Neural cell (in vitro differentiated cells): ENCODE data around the gene ZBTB5. TPM values are rescaled to one million over a fixed set of nuclear protein-coding genes. Genes with fewer than 3 reads are reported as not detected.

Experiments
- H2AFZ ChIP-seq: fragments of 200-600, 300-800 bp; sonication (generic), shearing (Covaris generic); 2 replicates; pipeline ENCODE4 v1.6.0; 2014; ENCODE audit warnings: low read depth, mild to moderate bottlenecking, antibody characterized with exemption, low read length, moderate library complexity
- H3F3A ChIP-seq: fragments of 200-600 bp; shearing (Covaris generic); 2 replicates; pipeline ENCODE4 v1.6.1; 2016; ENCODE audit warnings: mild to moderate bottlenecking, moderate library complexity, mixed read lengths, antibody characterized with exemption, low read length; ENCODE audit not compliant: insufficient read depth, poor library complexity, severe bottlenecking
- H3K27ac ChIP-seq: fragments of 200-600, 300-800 bp; sonication (generic), shearing (Covaris generic); 2 replicates; pipeline ENCODE4 v1.5.1; 2014; ENCODE audit warnings: mild to moderate bottlenecking, low read length, moderate library complexity
- H3K27me3 ChIP-seq: fragments of 300-800, 200-600 bp; sonication (generic), shearing (Covaris generic); 2 replicates; pipeline ENCODE4 v1.6.0; 2014; ENCODE audit warnings: mild to moderate bottlenecking, low read depth, low read length, moderate library complexity; ENCODE audit not compliant: insufficient read depth
- H3K36me3 ChIP-seq: fragments of 300-800, 200-600 bp; sonication (generic), shearing (Covaris generic); 2 replicates; pipeline ENCODE4 v1.5.1; 2014; ENCODE audit warnings: mild to moderate bottlenecking, antibody characterized with exemption, low read length, moderate library complexity; ENCODE audit not compliant: insufficient read depth
- H3K4me2 ChIP-seq: fragments of 300-800, 200-600 bp; sonication (generic), shearing (Covaris generic); 2 replicates; pipeline ENCODE4 v1.6.0; 2014; ENCODE audit warnings: mild to moderate bottlenecking, low read length
- H3K4me3 ChIP-seq: fragments of 300-800, 200-600 bp; sonication (generic), shearing (Covaris generic); 2 replicates; pipeline ENCODE4 v1.5.1; 2014; ENCODE audit warnings: mild to moderate bottlenecking, low read length, moderate library complexity
- H3K79me2 ChIP-seq: fragments of 200-600 bp; shearing (Covaris generic); replicated peaks from 2 replicates; pipeline ENCODE4 v1.6.0; 2014; ENCODE audit warnings: mild to moderate bottlenecking, low read length, moderate library complexity; ENCODE audit not compliant: insufficient read depth
- H3K9ac ChIP-seq: fragments of 300-800, 200-600 bp; sonication (generic), shearing (Covaris generic); 2 replicates; pipeline ENCODE4 v1.6.1; 2016; ENCODE audit warnings: mild to moderate bottlenecking, low read length, mixed read lengths
- H3K9me2 ChIP-seq: fragments of 200-600 bp; shearing (Covaris generic); 2 replicates; pipeline ENCODE4 v1.6.1; 2016; ENCODE audit warnings: mild to moderate bottlenecking, low read length, mixed read lengths; ENCODE audit not compliant: insufficient read depth
- H3K9me3 ChIP-seq: fragments of 200-600, 300-800 bp; sonication (generic), shearing (Covaris generic); 2 replicates; pipeline ENCODE4 v1.6.1; 2016; ENCODE audit warnings: mild to moderate bottlenecking, mixed run types, low read length, moderate library complexity, mixed read lengths
- H4K20me1 ChIP-seq: fragments of 200-600 bp; shearing (Covaris generic); 2 replicates; pipeline ENCODE4 v1.6.1; 2016; ENCODE audit warnings: mild to moderate bottlenecking, mixed run types; ENCODE audit not compliant: insufficient read depth
- EP300 ChIP-seq: fragments of 450-650 bp; conservative IDR thresholded peaks from 2 replicates; pipeline ENCODE4 v1.6.1; 2014; ENCODE audit warnings: antibody characterized with exemption, mild to moderate bottlenecking, moderate library complexity; ENCODE audit not compliant: poor library complexity, severe bottlenecking
- EZH2 ChIP-seq: fragments of 200-600, 300-800 bp; shearing (Covaris generic), sonication (generic); IDR thresholded peaks from 2 replicates; pipeline ENCODE4 v1.6.1; 2014; ENCODE audit warnings: antibody characterized with exemption, low read length, borderline replicate concordance, mild to moderate bottlenecking; ENCODE audit not compliant: insufficient read depth, poor library complexity, severe bottlenecking
- MXI1 ChIP-seq: fragments of 450-650 bp; conservative IDR thresholded peaks from 2 replicates; pipeline ENCODE4 v1.6.1; 2014; ENCODE audit warnings: antibody characterized with exemption, mild to moderate bottlenecking; ENCODE audit not compliant: poor library complexity, severe bottlenecking
- POLR2AphosphoS5 ChIP-seq: IDR thresholded peaks from 2 replicates; pipeline ENCODE4 v1.6.1; 2012
- RAD21 ChIP-seq: fragments of 450-650 bp; conservative IDR thresholded peaks from 2 replicates; pipeline ENCODE4 v1.6.1; 2014; ENCODE audit warnings: antibody characterized with exemption, mild to moderate bottlenecking, moderate library complexity
- REST ChIP-seq: IDR thresholded peaks from 2 replicates; pipeline ENCODE4 v1.6.1; 2012; ENCODE audit warnings: borderline replicate concordance
- SMC3 ChIP-seq: fragments of 450-650 bp; conservative IDR thresholded peaks from 2 replicates; pipeline ENCODE4 v1.6.1; 2014; ENCODE audit warnings: antibody characterized with exemption, mild to moderate bottlenecking, moderate library complexity; ENCODE audit not compliant: poor library complexity
- TAF1 ChIP-seq: IDR thresholded peaks from 2 replicates; pipeline ENCODE4 v1.6.1; 2012; ENCODE audit warnings: low read depth
- polyA plus RNA-seq: library from polyadenylated mRNA; depleted of rRNA; stranded (reverse); fragments of >200 nt; gene quantifications from 2 replicates; pipeline ENCODE4 v1.2.3, GENCODE V29; 2014
- TF ChIP-seq, protein P1 (sequence below): fragments of 450-650 bp; IDR thresholded peaks from 2 replicates; pipeline ENCODE4 v1.5.1; 2014; ENCODE audit warnings: antibody characterized with exemption, mild to moderate bottlenecking, moderate library complexity; ENCODE audit not compliant: poor library complexity, severe bottlenecking

ZBTB5 gene
- polyA plus RNA-seq, 1 donor from 2014 or later = 21.0 TPM

DNA sequence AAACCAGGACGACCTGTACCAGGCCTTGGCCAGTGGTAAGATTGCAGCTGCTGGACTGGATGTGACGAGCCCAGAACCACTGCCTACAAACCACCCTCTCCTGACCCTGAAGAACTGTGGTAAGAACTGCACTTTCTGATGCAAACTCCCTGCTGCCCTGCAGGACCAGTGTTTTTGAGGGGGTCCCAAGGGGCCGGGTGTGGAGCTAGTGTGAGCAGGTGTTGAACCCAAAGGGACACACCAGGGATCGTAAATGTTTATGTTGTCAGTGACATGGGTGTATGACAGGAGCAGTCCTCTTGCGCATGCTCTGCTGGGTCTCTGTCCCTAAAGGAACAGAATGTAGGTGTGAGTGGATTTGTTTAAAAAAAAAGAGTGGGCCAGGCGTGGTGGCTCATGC is 33.2 kb downstream of the ZBTB5 start:
- H3K4me3 ChIP-seq = no peak overlapping the region
- no peak overlapping the region for H3K4me2 ChIP-seq
- H3K79me2 ChIP-seq = no peaks in the 10 kb centered on the region
- no peak for TF ChIP-seq EZH2
- no peak for TF ChIP-seq EP300
- TF ChIP-seq REST = no peak
- TF ChIP-seq, protein P1, sequence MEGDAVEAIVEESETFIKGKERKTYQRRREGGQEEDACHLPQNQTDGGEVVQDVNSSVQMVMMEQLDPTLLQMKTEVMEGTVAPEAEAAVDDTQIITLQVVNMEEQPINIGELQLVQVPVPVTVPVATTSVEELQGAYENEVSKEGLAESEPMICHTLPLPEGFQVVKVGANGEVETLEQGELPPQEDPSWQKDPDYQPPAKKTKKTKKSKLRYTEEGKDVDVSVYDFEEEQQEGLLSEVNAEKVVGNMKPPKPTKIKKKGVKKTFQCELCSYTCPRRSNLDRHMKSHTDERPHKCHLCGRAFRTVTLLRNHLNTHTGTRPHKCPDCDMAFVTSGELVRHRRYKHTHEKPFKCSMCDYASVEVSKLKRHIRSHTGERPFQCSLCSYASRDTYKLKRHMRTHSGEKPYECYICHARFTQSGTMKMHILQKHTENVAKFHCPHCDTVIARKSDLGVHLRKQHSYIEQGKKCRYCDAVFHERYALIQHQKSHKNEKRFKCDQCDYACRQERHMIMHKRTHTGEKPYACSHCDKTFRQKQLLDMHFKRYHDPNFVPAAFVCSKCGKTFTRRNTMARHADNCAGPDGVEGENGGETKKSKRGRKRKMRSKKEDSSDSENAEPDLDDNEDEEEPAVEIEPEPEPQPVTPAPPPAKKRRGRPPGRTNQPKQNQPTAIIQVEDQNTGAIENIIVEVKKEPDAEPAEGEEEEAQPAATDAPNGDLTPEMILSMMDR = no peak
- TF ChIP-seq MXI1 = no peak
- TF ChIP-seq POLR2AphosphoS5 = no peak
- no peak for TF ChIP-seq SMC3
- TF ChIP-seq TAF1 = no peak
- no peak for TF ChIP-seq RAD21
- no peaks in the 10 kb centered on the region for H4K20me1 ChIP-seq
- no peak overlapping the region for H2AFZ ChIP-seq
- peaks cover 6% of the 10 kb centered on the region for H3K36me3 ChIP-seq
- H3F3A ChIP-seq = no peaks in the 10 kb centered on the region
- H3K27ac ChIP-seq = no peak overlapping the region
- no peak overlapping the region for H3K9ac ChIP-seq
- no peaks in the 10 kb centered on the region for H3K9me2 ChIP-seq
- H3K27me3 ChIP-seq = no peaks in the 10 kb centered on the region
- H3K9me3 ChIP-seq = no peaks in the 10 kb centered on the region

DNA sequence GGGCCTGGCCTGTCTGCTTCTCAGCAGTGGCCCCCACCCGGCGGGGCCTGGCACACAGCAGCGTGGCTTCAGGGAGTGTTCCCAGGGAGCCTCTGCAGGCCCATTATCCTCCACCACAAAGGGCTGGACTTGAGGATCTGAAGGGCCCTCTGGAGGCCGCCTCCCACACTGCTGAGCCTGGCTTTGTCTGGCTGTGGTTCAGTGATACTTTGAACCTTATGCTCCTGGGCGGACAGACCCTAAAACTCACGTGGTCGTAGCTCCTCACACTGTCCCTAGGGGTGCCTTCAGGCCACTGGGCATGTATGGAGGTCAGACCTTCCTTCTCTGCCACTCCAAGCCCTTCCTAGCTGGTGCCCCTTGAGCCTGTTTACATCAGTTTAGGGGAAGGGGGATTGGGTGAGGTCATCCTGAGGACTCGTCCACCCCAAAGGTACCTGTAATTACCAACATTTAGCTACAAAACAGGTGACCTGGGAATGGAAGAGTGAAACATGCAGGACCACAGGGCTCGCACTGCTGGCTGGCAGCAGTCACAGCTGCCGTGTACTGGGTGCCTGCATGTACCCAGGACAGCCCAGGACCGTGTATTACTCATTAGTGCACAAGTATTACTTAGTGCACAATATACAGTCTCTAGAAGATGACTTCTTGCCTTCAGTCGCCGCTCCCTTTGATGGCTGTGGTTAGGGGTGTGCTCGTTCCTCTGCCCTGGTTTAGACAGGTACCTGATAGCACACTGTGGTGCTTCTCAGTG is 34.2 kb downstream of the ZBTB5 start:
- no peak overlapping the region for H3K27ac ChIP-seq
- H3K9ac ChIP-seq = no peak overlapping the region
- H2AFZ ChIP-seq = no peak overlapping the region
- no peaks in the 10 kb centered on the region for H4K20me1 ChIP-seq
- H3K9me2 ChIP-seq = no peaks in the 10 kb centered on the region
- H3K9me3 ChIP-seq = no peaks in the 10 kb centered on the region
- no peaks in the 10 kb centered on the region for H3K36me3 ChIP-seq
- H3K27me3 ChIP-seq = no peaks in the 10 kb centered on the region
- H3F3A ChIP-seq = no peaks in the 10 kb centered on the region
- H3K4me2 ChIP-seq = no peak overlapping the region
- H3K79me2 ChIP-seq = no peaks in the 10 kb centered on the region
- H3K4me3 ChIP-seq = no peak overlapping the region
- TF ChIP-seq TAF1 (no peak), POLR2AphosphoS5 (no peak), EZH2 (no peak), MXI1 (no peak), REST (no peak), RAD21 (no peak), SMC3 (no peak), EP300 (no peak)
- TF ChIP-seq, protein P1 = no peak
